Germinal center (tissue), 1 donor: Measurements from ENCODE around the gene PRKAR1A.

Source experiments
- DNase-seq: peaks from one replicate; pipeline ENCODE4 v3.0.0; 2012; ENCODE audit warnings: mixed read lengths, low spot score

PRKAR1A gene

DNA sequence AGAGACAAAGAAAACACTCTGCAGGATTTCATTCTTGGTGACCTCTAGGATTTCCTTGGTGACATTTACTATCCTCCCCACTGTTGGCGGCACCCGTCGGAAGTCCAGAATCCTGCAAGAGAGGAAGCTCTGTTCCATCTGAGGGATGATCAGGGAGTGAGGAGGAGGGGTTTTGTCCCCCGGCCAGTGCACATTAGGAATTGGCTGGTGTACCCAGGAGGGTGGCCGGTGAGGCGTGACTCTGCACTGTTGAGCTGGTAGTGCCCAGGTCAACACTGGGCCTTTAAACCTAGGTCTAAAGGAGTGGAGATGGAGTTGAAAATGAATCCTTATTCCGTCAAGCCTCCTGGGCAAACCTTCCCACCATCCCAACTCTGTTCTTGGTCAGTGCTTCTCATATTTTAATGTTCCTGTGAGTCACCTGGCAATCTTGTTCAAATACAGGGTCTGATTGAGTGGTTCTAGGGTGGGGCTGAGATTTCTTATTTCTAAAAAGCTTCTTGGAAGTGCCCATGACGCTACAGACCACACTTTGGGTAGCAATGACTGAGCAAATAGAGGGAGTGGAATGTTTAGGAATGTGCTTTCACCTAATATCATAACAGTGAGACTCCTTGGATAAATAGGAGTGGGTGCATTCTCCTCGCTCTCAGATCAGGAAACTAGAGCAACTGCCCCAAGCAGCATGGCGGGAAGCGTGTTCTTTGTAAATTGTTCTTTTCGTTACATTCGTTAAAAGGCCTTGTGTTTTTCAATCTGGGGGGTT is 30.7 kb downstream of the PRKAR1A start:
- DNase-seq, result no peak

- DNase-seq, result no peak
Observed at GRCh38 chr17:68544111-68544915, 32.1 kb downstream of the PRKAR1A start.

DNA sequence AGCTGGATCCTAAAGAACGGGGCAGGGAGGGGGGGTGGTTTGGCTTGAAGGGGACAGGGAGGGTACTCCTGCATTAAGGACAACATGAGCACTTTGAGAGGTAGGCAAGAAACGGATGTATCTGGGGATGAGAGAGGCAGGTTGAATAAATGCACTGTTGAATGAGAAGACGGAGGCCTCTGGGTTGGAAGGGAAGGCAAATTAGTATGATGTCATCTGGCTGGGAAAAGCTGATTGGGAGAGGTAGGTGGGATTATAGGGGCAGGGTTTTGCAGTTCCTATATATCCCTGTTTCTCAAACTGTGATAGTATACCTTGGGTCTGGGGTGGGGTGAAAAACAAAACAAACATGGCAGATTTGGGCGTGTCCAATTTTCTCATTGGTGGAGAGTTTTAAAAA is 44.3 kb downstream of the PRKAR1A start:
- no peak for DNase-seq

- DNase-seq, result no peak
Observed at GRCh38 chr17:68559316-68559715, 47.1 kb downstream of the PRKAR1A start.

- no peak for DNase-seq
Observed at GRCh38 chr17:68560966-68561720, 48.9 kb downstream of the PRKAR1A start.

- no peak for DNase-seq
Observed at GRCh38 chr17:68562736-68563135, 50.5 kb downstream of the PRKAR1A start.

DNA sequence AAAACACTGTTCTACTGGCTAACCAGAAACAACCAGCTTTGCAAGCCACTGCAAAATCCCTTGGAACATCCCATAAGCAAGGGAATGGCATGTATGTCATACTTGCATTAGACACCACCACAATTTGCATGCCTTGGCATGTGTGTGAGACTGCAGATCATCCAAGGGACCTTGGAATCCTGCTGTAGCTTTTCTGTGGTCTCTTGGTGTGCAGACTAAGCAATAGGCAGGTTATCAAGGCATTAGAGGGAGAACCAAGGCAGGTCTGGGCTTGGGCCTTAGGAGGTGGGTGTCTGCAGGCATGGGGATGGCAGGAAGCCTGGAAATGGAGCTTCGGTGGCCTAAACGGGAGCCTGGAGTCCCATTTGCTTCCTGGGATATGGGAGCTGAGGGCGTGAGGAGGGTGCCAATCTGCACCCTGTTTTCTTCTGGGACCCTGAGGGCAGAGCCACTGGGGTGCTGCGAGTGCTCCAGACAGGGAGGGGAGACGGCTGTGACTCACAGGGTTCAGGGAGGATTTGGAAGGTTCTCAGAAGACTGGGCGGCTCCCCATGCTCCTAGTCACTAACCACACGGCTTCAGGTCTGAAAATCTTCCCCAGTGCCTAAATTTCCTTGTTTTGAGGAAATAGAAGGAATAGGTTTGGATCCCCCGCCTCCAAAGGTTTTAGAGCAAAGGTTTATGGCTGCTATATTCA is 52.3 kb downstream of the PRKAR1A start:
- DNase-seq, result no peak

DNA sequence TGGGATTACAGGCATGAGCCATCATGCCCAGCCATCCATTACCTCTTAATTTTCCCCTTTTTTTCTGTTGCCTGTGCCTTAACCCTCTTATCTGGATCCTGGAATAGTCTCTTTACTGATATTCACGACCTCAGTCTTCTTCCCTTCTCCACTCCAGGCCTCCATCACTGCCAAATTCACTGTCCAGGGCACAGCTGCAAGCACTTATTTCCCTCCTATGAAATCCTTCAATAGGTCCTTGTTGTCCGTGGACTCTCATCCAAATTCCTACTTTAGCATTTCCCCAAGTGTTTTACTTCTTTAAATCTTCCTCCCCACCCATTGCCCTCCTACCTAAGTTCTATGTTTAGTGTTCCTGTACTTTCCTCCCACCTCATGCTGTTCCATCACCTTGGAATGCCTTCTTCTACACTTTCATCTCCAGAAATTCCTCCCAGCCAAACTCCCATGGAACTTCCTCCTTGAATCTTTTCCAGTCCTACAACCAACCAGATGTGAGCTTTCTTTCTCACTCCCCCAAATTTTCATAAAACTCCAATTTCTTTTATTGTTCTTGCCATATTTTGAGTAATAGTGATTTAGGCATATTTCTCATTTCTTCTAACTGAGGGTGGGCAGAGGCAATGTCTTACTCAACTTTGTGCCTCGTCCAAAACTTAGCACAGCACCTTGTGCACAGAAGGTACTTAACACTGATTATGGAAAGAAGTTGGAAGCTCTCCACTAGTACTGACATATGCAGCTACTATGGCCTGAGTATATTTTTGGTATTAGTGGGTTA is 53.6 kb downstream of the PRKAR1A start:
- DNase-seq, result no peak

- DNase-seq, result no peak
Observed at GRCh38 chr17:68566442-68566738, 54.2 kb downstream of the PRKAR1A start.

GRCh38 chr17:68567035-68567434 is 54.8 kb downstream of the PRKAR1A start:
- DNase-seq, result no peak

DNA sequence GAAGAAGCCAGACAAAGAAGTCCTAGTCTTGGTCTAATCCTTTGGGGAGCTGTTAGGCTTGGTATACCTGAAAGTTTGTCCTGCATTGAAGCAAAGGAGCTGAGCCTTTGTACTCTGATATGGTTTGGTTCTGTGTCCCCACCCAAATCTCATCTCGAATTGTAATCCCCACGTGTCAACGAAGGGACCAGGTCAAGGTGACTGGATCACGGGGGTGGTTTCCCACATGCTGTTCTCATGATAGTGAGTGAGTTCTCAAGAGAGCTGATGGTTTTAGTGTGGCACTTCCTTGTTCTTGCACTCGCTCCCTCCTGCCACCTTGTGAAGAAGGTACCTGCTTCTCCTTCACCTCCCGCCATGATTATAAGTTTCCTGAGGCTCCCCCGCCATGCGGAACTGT is 55.4 kb downstream of the PRKAR1A start:
- DNase-seq, result no peak

GRCh38 chr17:68568581-68568980 is 56.4 kb downstream of the PRKAR1A start:
- no peak for DNase-seq

- DNase-seq, result no peak
Observed at GRCh38 chr17:68569346-68569745, 57.1 kb downstream of the PRKAR1A start.

DNA sequence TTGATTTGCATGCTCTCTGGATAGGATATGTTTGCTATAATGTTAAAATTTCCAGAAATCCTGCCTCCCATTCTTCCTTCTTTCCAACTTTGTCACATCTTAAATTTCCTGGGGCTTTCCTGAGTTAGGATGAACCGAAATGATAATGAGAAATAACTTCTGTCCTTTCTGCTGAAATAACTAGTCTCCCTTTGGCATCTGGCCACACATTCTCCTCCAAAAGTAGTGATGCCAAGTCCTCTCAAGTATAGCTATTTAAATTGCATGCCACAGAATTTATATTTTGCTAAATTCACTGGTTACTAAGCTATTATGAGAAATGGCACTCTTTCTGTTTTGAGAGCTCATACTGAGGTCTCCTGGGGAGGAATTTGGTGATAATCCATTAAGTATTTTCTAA is 58.3 kb downstream of the PRKAR1A start:
- no peak for DNase-seq

DNA sequence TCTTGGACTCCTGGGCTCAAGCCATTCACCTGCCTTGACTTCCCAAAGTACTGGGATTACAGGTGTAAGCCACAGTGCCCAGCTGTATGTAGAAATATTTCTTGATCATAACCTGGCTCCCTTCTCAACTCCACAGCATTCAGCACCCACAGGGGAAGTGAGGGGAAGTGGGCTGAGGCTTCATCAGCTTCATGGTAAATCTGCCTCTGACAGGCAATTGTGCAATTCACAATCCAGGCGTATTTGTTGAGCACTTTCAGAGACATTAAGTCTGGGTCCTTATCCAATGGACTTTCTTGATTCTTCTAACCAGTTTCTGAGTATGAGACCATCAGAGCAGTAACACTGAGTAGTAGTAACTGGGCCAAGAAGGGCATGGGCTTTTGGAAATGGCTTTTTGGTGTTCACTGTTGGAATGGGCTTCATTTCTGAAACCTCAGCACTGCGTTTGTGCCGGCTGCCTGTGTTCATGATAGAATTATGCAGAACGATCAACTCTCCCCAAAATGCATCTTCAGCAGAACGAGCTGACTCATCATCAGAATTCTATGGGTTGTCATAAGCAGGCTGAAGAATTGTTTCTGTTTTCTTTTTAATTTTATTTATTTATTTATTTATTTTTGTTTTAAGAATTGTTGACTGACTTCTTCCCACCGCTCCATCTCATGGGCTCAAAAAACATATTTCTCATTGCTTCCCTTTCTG is 60.1 kb downstream of the PRKAR1A start:
- no peak for DNase-seq

- DNase-seq, result no peak
Observed at GRCh38 chr17:68573338-68573737, 61.1 kb downstream of the PRKAR1A start.

DNA sequence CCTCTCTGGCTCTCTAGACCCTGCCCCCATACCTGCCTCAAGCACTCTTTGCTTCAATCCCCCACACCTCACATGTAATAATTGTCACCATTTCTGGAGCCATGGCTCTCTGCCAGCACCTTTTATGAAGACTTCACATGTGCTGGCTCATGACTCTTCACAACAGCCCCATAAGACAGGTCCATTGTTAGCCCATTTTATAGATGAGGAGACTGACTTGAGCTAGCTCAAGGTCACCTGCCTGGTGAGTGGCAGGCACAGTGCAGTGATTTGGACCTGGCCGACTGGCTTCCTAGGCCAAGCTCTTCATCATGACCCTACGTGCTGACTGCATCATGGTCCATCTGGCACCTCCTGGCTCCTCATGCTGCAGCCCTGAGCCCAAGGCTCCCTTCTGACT is 63.9 kb downstream of the PRKAR1A start:
- no peak for DNase-seq

- no peak for DNase-seq
Observed at GRCh38 chr17:68576811-68577496, 64.7 kb downstream of the PRKAR1A start.

DNA sequence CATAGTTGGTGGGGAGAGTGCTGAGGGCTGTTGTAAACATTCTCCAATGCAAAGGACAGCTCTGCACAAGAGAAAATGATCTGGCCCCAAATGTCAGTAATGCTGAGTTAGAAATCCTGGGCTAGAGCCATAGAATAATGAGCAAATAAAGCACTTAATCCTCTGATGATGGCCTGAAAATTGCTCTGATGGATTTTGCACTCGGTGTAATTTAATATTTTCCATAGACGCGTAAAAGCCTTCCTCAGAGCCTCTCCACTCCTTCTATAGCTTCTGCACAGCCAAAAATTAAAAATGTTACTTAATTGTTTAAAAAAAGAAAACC is 65.2 kb downstream of the PRKAR1A start:
- no peak for DNase-seq

DNA sequence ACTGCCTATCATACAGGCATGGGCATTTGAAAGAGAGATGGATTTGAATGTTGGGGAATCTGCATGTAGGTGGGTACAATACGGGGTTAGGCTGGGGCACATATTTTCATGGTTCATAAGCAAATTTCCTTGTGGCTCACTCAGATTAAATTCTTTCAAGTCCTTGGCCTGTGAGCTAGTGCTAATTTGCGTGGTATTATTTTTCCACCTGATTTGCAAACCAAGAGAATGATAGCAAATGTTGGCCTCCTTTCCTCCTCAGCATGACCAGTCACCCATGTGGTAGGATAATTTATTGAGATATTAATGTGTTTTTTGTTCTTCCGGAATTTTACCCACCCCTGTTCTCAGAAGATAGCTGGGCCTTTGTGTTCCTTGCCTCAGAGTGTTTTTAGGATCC is 66.0 kb downstream of the PRKAR1A start:
- no peak for DNase-seq
